NT2/D1 (cell line): ENCODE data around the gene PAOX.

Experiments
- SUZ12 ChIP-seq: IDR thresholded peaks from 2 replicates; pipeline ENCODE4 v1.6.1; 2011; ENCODE audit not compliant: insufficient read length, insufficient read depth; ENCODE audit errors: extremely low read depth
- YY1 ChIP-seq: IDR thresholded peaks from 2 replicates; pipeline ENCODE4 v1.6.1; 2011; ENCODE audit not compliant: insufficient read length, insufficient read depth
- ZNF274 ChIP-seq: IDR thresholded peaks from 2 replicates; pipeline ENCODE4 v1.6.1; 2011; ENCODE audit warnings: mild to moderate bottlenecking, low read depth, low read length

GRCh38 chr10:133349160-133349568 lies 29.9 kb upstream of the PAOX start:
- TF ChIP-seq SUZ12 (no peak), ZNF274 (no peak), YY1 (no peak)
